NCI-H1694 (cell line): ENCODE data around the gene EDARADD.
A peak's percentile ranks its signal among the peaks of the same experiment; 100 is the strongest.
"Not testable (repeated sequence)": the region's sequence is repeated elsewhere in the genome, so short reads cannot be mapped to it uniquely, and the experiment has no call there.

Experiments used
- DNase-seq: peaks from one replicate; lab custom pipeline; 2025; lab: John Stamatoyannopoulos, UW

EDARADD gene

DNA sequence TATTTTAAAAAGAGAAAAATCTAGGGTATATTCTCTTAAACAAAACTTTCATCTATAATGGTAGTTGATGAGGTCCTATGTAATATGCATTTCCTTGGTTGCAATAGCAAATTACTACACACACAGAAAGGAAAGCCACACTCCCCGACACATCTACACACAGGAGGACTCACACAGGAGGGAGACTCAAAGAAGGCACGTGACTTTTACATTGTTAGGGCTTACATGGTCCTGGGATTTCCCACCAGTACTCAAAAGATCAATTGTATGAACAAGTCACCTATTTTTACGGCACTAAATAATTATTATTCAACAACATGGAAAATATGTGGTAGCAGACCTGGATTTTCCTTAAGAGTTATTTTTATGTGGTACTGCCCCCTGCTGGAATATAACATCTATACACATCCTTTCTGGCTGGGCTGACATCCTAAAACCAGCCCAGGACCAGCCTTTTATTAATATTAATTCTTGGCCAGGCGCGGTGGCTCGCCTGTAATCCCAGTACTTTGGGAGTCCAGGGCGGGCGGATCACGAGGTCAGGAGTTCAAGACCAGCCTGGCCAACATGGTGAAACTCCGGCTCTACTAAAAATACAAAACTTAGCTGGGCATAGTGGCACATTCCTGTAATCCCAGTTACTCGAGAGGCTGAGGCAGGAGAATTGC, 95.8 kb downstream of the EDARADD start:
- DNase-seq, result peak; percentile 57

- DNase-seq, result no peak
Measured at GRCh38 chr1:236491469-236492136, 97.5 kb downstream of the EDARADD start.

GRCh38 chr1:236492378-236492777, 98.3 kb downstream of the EDARADD start:
- no peak for DNase-seq

DNA sequence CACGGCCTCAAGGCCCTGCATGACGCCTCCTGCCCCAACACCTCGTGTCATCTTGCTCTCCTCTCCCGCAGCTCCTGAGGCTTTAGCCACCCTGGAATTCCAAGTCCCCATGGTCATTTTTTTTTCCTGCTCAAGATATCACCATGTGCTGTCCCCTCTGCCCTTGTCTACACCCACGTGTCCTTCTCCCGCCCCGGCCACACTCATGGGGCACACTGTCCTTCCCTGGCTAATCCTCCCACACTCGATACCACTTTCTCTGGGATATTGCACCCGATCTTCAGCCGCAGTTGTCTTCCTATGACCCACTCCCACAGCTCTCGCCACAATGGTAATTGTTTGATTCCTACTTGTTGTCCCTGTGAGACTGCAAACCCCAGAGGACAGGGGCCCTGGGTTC, 100.0 kb downstream of the EDARADD start:
- no peak for DNase-seq

- no peak for DNase-seq
Measured at GRCh38 chr1:236494586-236495466, 100.7 kb downstream of the EDARADD start.

- no peak for DNase-seq
Measured at GRCh38 chr1:236495467-236496112, 101.5 kb downstream of the EDARADD start.

DNA sequence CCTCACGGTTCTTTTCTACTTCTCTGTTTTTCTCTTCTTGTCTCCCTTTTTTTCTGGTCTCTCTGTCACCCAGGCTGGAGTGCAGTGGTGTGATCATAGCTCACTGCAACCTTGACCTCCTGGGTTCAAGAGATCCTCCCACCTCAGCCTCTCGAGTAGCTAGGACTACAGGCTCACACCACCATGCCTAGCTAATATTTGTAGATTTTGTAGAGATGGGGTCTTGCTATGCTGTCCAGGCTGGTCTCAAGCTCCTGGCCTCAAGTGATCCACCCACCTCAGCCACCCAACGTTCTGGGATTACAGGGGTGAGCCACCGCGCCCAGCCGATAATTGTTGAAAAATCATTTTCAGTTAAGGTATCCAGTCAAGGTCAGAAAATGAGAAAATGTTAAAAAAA, 103.8 kb downstream of the EDARADD start:
- no peak for DNase-seq

DNA sequence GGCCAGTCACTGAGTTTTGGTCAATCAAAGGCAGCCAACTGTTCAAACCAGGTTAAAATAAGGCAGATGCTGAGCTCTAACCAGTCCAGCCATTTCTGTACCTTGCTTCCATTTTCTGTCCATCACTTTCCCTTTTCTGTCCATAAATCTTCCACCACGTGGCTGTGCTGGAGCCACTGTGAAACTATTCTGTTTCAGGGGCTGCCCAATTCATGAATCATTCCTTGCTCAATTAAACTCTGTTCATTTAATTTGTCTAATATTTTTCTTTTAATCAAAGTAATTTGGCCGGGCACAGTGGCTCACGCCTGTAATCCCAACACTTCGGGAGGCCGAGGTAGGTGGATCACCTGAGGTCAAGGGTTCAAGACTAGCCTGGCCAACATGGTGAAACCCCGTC, 107.0 kb downstream of the EDARADD start:
- no peak for DNase-seq

DNA sequence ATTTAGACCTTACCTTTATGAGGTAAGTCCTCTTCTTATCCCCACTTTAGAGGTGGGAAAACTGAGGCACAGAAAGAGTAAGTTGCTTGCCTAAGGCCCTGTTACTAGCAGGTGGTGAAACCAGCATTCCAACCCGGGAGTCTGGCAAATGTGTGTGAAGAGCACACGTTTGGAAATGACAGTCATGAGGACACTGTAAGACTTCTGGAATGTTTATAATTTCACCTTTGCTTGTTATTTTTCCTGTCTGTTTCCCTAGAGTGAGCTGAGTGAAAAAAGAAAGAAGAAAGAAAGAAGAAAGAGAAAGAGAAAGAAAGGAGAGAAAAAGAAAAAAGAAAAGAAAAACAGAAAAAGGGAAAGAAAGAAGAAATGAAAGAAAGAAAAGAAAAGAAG, 108.5 kb downstream of the EDARADD start:
- no peak for DNase-seq

GRCh38 chr1:236502972-236503639, 109.0 kb downstream of the EDARADD start:
- DNase-seq, result no peak

GRCh38 chr1:236504338-236504737, 110.3 kb downstream of the EDARADD start:
- not testable (repeated sequence) for DNase-seq

GRCh38 chr1:236507022-236507700, 113.1 kb downstream of the EDARADD start:
- DNase-seq, result no peak

GRCh38 chr1:236508593-236509027, 114.5 kb downstream of the EDARADD start:
- no peak for DNase-seq

- DNase-seq, result no peak
Measured at GRCh38 chr1:236509203-236509602, 115.1 kb downstream of the EDARADD start.

GRCh38 chr1:236509647-236510401, 115.7 kb downstream of the EDARADD start:
- no peak for DNase-seq

DNA sequence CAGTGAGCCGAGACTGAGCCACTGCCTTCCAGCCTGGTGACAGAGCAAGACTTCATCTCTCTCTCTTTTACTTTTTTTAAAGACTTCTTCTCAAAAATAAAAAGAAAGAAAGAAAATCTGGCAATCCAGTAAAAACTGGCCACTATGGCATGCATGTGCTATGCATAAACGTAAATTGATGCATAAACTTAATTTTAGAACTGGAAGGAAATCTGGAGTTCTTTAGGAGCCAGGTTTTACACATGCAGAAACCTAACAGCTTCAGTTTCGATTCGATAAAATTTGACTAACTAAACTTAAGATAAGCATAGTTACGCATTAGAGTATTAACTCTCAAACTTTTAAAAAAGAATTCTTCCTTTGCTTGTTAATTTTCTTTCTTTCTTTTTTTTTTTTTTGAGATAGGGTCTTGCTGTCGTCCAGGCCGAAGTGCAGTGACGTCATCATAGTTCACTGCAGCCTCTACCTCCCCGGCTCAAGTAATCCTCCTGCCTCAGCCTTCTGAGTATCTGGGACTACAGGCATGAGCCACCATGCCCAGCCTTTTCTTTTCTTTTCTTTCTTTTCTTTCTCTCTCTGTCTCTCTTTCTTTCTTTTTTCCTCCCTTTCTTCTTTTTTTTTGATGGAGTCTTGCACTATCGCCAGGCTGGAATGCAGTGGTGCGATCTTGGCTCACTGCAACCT, 117.8 kb downstream of the EDARADD start:
- DNase-seq, result no peak

DNA sequence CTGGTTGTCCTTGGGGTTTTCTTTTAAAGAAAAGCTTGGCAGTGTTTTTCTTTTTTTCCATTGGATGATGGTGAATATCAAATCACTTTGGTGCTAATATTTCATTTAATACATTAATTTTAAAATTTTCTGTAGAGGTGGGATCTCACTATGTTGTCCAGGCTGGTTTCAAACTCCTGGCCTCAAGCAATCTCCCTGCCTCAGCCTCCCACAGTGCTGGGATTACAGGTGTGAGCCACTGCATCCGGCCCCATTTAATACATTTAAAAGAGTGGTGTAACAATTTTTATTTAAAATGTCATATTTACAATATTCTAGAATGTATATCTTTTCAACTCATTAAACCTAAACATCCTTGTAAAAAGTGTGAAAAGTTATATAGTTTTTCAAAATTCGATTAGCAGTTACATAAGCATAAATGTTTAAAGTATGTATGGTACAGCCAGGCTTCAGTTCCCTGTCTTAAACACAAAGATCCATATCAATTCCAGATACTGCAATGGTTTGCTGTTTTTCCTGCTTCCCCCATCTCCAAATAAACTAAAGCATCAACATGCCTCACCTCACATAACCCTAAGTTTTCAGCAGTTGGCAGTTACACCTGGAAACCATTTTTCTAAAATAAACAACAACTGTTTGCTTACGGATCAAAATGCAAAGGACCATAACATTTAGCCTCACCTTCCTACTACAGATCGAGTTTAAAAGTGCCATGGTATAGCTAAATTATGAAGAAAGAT, 120.8 kb downstream of the EDARADD start:
- peak; percentile 42 for DNase-seq

DNA sequence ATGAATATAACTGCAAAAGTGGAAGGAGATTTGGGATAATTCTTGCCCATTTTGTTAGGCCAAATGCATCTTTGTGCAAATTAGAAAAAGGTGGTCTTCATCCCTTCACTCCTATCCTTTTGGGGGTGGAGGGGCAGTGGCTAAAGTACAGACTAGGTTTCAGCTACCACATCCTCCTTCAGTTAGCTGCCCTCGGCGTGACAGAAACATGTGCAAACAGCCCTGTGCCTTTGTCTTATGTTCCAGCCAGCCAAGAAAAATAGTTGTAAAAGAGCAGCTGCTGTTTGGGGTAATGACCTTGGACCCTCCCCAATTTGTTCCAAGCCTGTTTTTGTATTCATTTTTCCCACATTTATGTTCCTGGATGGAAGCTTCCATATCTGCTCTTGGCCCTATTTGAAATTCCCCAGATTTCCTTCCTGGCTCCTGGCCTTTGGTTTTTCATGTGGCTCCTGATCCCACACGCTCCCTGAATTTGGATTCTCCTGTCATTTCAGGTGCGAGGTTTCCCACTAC, 121.4 kb downstream of the EDARADD start:
- DNase-seq, result peak; percentile 11
